Measurements from ENCODE around the gene FBXO42. TPM values are rescaled to one million over a fixed set of nuclear protein-coding genes. Genes with fewer than 3 reads are reported as not detected.

Gene FBXO42
- 10 to 100 TPM; 24.3 to 41.9 (median 31.9) TPM for total RNA-seq

- WGBS, 2 donors, result 0% methylated on average over 5 to 26 of the region's 81 CpGs
- peak; percentile 89 to 91 for DNase-seq
- Histone ChIP-seq H3K4me3 (replicated peaks in 1 of 3) (peak within 1 kb of the TSS; percentile 50 to 73 (median 72)), H3K4me1 (peaks cover 14 to 25% of the 10 kb centered on the region in 2 donors), H3K27ac (peak within 1 kb of the TSS; percentile 91 to 96 (median 96)), H3K9me3 (no peaks in the 10 kb centered on the region), H3K36me3 (no peaks in the 10 kb centered on the region), H3K27me3 (no peaks in the 10 kb centered on the region)
- intact Hi-C loops (cut with DNase I), result loop anchor here (10.0 kb wide), 1 partner anchor 107 kb away; no protein-coding TSS in a partner anchor
- peak; percentile 71 to 98 for TF ChIP-seq POLR2A (IDR thresholded peaks at IDR 0.05)
- TF ChIP-seq, protein P1, sequence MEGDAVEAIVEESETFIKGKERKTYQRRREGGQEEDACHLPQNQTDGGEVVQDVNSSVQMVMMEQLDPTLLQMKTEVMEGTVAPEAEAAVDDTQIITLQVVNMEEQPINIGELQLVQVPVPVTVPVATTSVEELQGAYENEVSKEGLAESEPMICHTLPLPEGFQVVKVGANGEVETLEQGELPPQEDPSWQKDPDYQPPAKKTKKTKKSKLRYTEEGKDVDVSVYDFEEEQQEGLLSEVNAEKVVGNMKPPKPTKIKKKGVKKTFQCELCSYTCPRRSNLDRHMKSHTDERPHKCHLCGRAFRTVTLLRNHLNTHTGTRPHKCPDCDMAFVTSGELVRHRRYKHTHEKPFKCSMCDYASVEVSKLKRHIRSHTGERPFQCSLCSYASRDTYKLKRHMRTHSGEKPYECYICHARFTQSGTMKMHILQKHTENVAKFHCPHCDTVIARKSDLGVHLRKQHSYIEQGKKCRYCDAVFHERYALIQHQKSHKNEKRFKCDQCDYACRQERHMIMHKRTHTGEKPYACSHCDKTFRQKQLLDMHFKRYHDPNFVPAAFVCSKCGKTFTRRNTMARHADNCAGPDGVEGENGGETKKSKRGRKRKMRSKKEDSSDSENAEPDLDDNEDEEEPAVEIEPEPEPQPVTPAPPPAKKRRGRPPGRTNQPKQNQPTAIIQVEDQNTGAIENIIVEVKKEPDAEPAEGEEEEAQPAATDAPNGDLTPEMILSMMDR (IDR thresholded peaks at IDR 0.05), result peak in 4 of 6 experiments; percentile 12 to 48 (median 42)
Observed at GRCh38 chr1:16351994-16352841, at the start of gene FBXO42. Gene FBXO42, minus strand, starts transcription at chr1:16352480. Its CDS starts 37,062 bp downstream, at chr1:16315418.

- Histone ChIP-seq H3K27ac (peak overlapping the region in 1 of 3 donors; percentile 68), H3K4me1 (peaks cover 0 to 16% of the 10 kb centered on the region in 2 donors), H3K9me3 (no peaks in the 10 kb centered on the region), H3K27me3 (no peaks in the 10 kb centered on the region), H3K4me3 (replicated peaks in 1 of 3) (no peak overlapping the region), H3K36me3 (peaks cover 29 to 31% of the 10 kb centered on the region in 2 donors)
- intact Hi-C loops (cut with DNase I), result no loop called here
- 47% methylated on average over 5 of the region's 5 CpGs; no CpG with 5 or more reads in 1 of the 2 donors for WGBS, 2 donors
- peak; percentile 80 to 91 for DNase-seq
- TF ChIP-seq, protein P1 (IDR thresholded peaks at IDR 0.05), result no peak
- TF ChIP-seq POLR2A (IDR thresholded peaks at IDR 0.05), result no peak
Observed at GRCh38 chr1:16398371-16398953, 46.2 kb upstream of the FBXO42 start.

DNA sequence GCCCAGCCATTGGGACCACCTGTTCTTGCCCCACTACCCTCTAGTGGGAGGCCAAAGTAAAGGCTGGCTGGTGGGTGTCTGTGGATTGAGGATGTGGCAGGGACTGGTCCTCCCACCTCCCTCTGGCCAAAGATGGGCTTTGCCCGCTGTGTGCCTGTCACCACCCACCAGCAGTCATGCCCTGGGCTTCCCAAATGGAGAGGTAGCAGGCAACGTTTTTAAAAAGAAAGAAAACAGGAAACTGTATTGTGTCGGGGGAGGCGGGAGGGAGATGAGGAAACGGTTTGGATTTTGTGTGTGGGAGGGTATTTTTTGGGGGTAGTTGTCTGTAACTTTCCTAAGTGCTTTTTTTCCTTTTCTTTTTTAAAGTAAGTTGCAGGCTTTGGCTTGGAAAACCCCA is 44.8 kb upstream of the FBXO42 start:
- TF ChIP-seq, protein P1 (IDR thresholded peaks at IDR 0.05), result no peak
- TF ChIP-seq POLR2A (IDR thresholded peaks at IDR 0.05), result no peak
- DNase-seq, result no peak
- peaks cover under 1 to 28% of the 10 kb centered on the region in 2 donors for H3K4me1 ChIP-seq
- no peak overlapping the region for H3K27ac ChIP-seq
- H3K36me3 ChIP-seq, result peaks cover 29 to 31% of the 10 kb centered on the region in 2 donors
- no peaks in the 10 kb centered on the region for H3K9me3 ChIP-seq
- intact Hi-C loops (cut with DNase I), result no loop called here
- H3K27me3 ChIP-seq, result no peaks in the 10 kb centered on the region
- WGBS, 2 donors, result 71 to 73% methylated on average over 5 of the region's 5 CpGs
- H3K4me3 ChIP-seq (replicated peaks in 1 of 3), result no peak overlapping the region

DNA sequence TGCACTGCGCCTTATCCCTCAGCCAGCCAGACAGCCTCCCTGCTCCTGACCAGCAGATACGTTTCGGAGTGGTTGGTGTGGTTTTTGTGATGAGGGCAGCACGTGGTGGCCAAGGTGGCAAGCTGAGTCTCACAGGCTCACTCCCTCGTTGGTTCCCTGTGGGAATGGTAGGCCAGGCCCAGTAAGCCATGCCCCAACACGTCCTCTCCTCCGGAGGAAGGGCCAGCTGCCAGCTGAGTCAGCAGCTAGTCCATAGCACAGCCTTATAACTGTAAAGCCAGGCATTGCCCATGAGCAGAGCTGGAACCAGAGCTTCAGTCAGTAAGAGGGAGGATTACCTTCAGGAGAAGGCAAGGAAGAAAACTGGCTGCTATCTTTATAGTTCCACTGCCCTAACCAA is 44.3 kb upstream of the FBXO42 start:
- Histone ChIP-seq H3K36me3 (peaks cover 29 to 31% of the 10 kb centered on the region in 2 donors), H3K27me3 (no peaks in the 10 kb centered on the region), H3K27ac (no peak overlapping the region), H3K4me1 (peaks cover 6 to 33% of the 10 kb centered on the region in 2 donors), H3K9me3 (no peaks in the 10 kb centered on the region), H3K4me3 (replicated peaks in 1 of 3) (no peak overlapping the region)
- 68 to 83% methylated on average over 7 of the region's 7 CpGs for WGBS, 2 donors
- no peak for DNase-seq
- intact Hi-C loops (cut with DNase I), result no loop called here
- TF ChIP-seq, protein P1 (IDR thresholded peaks at IDR 0.05), result no peak
- no peak for TF ChIP-seq POLR2A (IDR thresholded peaks at IDR 0.05)
